Measurements from ENCODE around the gene NPFFR1. TPM values are rescaled to one million over a fixed set of nuclear protein-coding genes. Genes with fewer than 3 reads are reported as not detected.

Gene NPFFR1
- total and polyA plus RNA-seq, 8 donors: under 0.01 to 0.45 (median 0.05) TPM; not detected in 5

DNA sequence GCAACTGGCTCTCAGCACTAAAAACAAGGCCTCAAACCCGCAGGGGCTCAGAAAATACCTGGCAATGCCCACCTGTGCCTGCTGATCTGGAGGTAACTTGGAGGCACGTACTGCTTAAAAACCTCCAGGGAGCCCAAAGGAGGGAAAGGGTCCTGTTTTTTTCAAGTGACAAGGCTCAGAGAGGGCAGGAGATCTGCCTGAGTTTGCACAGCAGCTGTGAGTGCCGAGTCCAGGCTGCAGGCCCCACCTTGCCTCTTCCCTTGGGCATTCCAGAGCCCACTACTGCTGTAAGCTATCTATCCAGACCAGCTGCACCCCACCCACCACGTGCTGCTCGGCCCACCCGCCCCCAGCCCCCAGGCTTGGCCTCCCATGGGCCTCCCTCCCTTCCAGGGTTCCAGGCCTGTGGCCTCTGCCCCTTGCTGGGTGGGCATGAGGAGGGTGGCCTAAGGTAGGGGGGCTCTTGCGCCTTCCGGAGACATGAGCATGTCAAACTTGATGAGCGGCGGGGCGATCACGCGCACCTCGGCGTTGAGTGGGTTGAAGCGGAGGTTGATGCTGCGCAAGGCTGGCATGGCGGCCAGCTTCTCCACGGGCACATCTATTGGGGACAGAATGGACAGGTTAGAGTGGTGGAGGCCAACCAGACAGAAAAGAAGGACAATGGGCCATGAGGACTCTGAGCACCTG, 17.2 kb upstream of the NPFFR1 start:
- intact Hi-C loops (cut with DNase I; ENCODE audit: low total_unique reads): no loop called here
- Histone ChIP-seq H3K4me3 (no peak overlapping the region), H3K9me3 (no peaks in the 10 kb centered on the region), H3K4me1 (peaks cover 0 to 18% (median 8%) of the 10 kb centered on the region in 4 donors), H3K27ac (no peak overlapping the region), H3K27me3 (no peaks in the 10 kb centered on the region), H3K36me3 (peaks cover 0 to 20% (median 6%) of the 10 kb centered on the region in 4 donors)
- DNase-seq: no peak
- TF ChIP-seq, protein P1, sequence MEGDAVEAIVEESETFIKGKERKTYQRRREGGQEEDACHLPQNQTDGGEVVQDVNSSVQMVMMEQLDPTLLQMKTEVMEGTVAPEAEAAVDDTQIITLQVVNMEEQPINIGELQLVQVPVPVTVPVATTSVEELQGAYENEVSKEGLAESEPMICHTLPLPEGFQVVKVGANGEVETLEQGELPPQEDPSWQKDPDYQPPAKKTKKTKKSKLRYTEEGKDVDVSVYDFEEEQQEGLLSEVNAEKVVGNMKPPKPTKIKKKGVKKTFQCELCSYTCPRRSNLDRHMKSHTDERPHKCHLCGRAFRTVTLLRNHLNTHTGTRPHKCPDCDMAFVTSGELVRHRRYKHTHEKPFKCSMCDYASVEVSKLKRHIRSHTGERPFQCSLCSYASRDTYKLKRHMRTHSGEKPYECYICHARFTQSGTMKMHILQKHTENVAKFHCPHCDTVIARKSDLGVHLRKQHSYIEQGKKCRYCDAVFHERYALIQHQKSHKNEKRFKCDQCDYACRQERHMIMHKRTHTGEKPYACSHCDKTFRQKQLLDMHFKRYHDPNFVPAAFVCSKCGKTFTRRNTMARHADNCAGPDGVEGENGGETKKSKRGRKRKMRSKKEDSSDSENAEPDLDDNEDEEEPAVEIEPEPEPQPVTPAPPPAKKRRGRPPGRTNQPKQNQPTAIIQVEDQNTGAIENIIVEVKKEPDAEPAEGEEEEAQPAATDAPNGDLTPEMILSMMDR (IDR thresholded peaks at IDR 0.05): no peak
- 94 to 97% (median 95%) methylated on average over 13 to 19 of the region's 19 CpGs for WGBS, 5 donors

DNA sequence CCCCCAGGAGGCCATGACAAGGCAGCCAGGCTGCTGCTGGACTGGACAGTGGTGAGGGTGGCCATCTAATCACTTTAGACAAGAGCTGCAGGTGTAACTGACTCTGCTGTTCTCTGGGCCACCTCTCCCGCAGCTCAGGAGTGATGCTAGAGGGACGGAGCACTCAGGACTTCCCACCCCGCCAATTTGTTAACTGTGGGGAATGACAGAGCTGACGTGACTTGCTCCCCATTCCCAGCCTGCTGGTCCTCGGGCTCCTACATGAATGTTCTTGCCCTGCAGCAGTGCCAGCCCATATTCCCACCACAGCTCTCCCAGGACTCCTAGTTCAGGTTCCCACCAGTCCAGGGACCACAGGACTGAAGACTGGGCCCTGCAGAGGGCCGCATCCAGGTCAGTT, 16.7 kb upstream of the NPFFR1 start:
- no peaks in the 10 kb centered on the region for H3K27me3 ChIP-seq
- intact Hi-C loops (cut with DNase I; ENCODE audit: low total_unique reads): no loop called here
- no peaks in the 10 kb centered on the region for H3K9me3 ChIP-seq
- H3K4me1 ChIP-seq: peaks cover 0 to 20% (median 9%) of the 10 kb centered on the region in 4 donors
- no peak overlapping the region for H3K4me3 ChIP-seq
- DNase-seq: no peak
- TF ChIP-seq POLR2A (IDR thresholded peaks at IDR 0.05) (no peak), EP300 (IDR thresholded peaks at IDR 0.05) (no peak), POLR2AphosphoS5 (IDR thresholded peaks at IDR 0.05) (no peak)
- TF ChIP-seq, protein P1 (IDR thresholded peaks at IDR 0.05): no peak
- peaks cover 0 to 20% (median 6%) of the 10 kb centered on the region in 4 donors for H3K36me3 ChIP-seq
- 90 to 98% (median 97%) methylated on average over 5 to 6 of the region's 6 CpGs for WGBS, 5 donors
- H3K27ac ChIP-seq: no peak overlapping the region

DNA sequence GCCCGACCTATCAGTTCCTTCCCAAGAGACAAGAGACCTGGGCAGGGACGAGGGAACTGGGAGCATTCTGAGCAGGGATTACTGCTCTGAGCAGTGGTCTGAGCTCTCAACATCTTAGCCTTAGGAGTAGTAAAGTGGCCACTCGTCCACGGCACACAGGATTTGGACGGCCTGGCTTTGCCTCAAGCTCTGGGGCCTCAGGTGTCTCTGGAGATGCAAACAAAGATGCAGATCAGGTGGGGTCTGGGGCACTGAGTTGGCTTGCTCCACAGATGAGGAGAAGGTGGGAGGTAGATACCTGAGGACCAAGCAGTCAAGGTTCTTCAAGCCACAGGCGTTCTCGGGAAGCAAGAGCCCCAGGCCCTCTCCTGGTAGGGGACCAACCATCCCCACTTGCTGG, 16.1 kb upstream of the NPFFR1 start:
- TF ChIP-seq, protein P1 (IDR thresholded peaks at IDR 0.05): no peak
- TF ChIP-seq POLR2AphosphoS5 (IDR thresholded peaks at IDR 0.05) (no peak), POLR2A (IDR thresholded peaks at IDR 0.05) (no peak), EP300 (IDR thresholded peaks at IDR 0.05) (no peak)
- Histone ChIP-seq H3K27ac (no peak overlapping the region), H3K4me3 (no peak overlapping the region), H3K36me3 (peaks cover 0 to 20% (median 6%) of the 10 kb centered on the region in 4 donors), H3K27me3 (no peaks in the 10 kb centered on the region), H3K9me3 (no peaks in the 10 kb centered on the region), H3K4me1 (peaks cover 0 to 20% (median 9%) of the 10 kb centered on the region in 4 donors)
- intact Hi-C loops (cut with DNase I; ENCODE audit: low total_unique reads): no loop called here
- DNase-seq: no peak
- WGBS, 5 donors: 86 to 97% (median 92%) methylated on average over 6 to 7 of the region's 7 CpGs

DNA sequence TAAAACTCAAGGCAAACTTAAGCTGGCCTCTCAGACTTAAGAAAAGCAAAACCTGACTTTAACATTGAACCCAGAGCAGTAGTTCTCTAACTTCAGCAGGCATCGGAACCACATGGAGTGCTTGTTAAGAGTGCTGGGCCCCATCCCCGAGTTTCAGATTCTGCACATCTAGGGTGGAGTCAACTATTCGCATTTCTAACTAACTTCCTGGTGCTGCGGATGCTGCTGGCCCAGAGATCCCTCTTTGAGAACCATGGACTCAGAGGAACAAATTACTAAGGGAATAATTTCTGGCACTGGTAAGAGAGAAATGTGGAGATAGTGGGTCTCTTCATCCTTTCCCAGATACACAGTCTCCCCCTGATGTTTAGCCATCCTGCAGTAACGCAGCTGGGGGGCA, 14.6 kb upstream of the NPFFR1 start:
- Histone ChIP-seq H3K27ac (no peak overlapping the region), H3K27me3 (no peaks in the 10 kb centered on the region), H3K36me3 (peaks cover 0 to 20% (median 6%) of the 10 kb centered on the region in 4 donors), H3K4me3 (no peak overlapping the region), H3K9me3 (no peaks in the 10 kb centered on the region), H3K4me1 (peaks cover 0 to 20% (median 9%) of the 10 kb centered on the region in 4 donors)
- intact Hi-C loops (cut with DNase I; ENCODE audit: low total_unique reads): no loop called here
- no peak for TF ChIP-seq EP300 (IDR thresholded peaks at IDR 0.05)
- TF ChIP-seq, protein P1 (IDR thresholded peaks at IDR 0.05): no peak
- no peak for TF ChIP-seq POLR2A (IDR thresholded peaks at IDR 0.05)
- no peak for TF ChIP-seq POLR2AphosphoS5 (IDR thresholded peaks at IDR 0.05)
- no peak for DNase-seq
- WGBS, 5 donors: 60 to 81% (median 75%) methylated on average over 5 of the region's 5 CpGs
